ENCODE results near the gene CILP2.

Gene CILP2

GRCh38 chr19:19554074-19555023 is 16.3 kb downstream of the CILP2 start:
- DNase-seq (ENCODE audit: low read depth) = peak; percentile 40
- TF ChIP-seq CTCF (conservative IDR thresholded peaks at IDR 0.05; ENCODE audit: low read length) = peak; percentile 67
- no peak overlapping the region for H3K4me3 ChIP-seq (ENCODE audit: low read length)

GRCh38 chr19:19558055-19558454 is 20.0 kb downstream of the CILP2 start:
- no peak for TF ChIP-seq CTCF (conservative IDR thresholded peaks at IDR 0.05; ENCODE audit: low read length)
- DNase-seq (ENCODE audit: low read depth) = no peak
- H3K4me3 ChIP-seq (ENCODE audit: low read length) = no peak overlapping the region

- DNase-seq (ENCODE audit: low read depth) = no peak
- TF ChIP-seq CTCF (conservative IDR thresholded peaks at IDR 0.05; ENCODE audit: low read length) = no peak
- no peak overlapping the region for H3K4me3 ChIP-seq (ENCODE audit: low read length)
Observed at GRCh38 chr19:19558636-19559035, 20.6 kb downstream of the CILP2 start.

DNA sequence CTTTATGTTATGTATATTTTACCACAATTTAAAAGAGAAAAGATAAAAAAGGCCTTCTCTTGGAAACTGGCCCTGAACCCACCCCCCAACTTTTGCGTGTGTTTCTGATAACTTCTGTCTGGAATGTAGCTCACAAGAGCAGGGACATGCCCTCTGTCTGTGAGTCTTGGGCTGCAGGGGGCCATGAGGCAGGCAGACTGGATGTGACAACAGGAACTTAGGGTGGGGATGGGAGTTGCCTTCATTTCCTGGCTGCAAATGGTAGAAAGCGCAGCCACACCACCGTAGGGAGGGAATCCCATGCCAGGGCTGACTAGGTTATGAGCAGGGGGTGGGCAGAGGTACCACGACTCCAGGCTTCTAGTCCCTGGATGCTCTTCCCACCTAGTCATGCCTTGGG is 21.9 kb downstream of the CILP2 start:
- DNase-seq (ENCODE audit: low read depth) = no peak
- no peak overlapping the region for H3K4me3 ChIP-seq (ENCODE audit: low read length)

GRCh38 chr19:19561946-19562664 is 24.0 kb downstream of the CILP2 start:
- no peak for TF ChIP-seq CTCF (conservative IDR thresholded peaks at IDR 0.05; ENCODE audit: low read length)
- H3K4me3 ChIP-seq (ENCODE audit: low read length) = no peak overlapping the region
- no peak for DNase-seq (ENCODE audit: low read depth)

More for the DNA sequence above, 21.9 kb downstream of the CILP2 start:
- no peak for TF ChIP-seq CTCF (conservative IDR thresholded peaks at IDR 0.05; ENCODE audit: low read length)

GRCh38 chr19:19562665-19563347 is 24.7 kb downstream of the CILP2 start:
- no peak for DNase-seq (ENCODE audit: low read depth)
- H3K4me3 ChIP-seq (ENCODE audit: low read length) = no peak overlapping the region
- TF ChIP-seq CTCF (conservative IDR thresholded peaks at IDR 0.05; ENCODE audit: low read length) = no peak

Measured in AG10803 (cell line).